NOMO-1 treated with DMSO at 0.1 percent for 48 hours (cell line): ENCODE data around the gene C16orf74.

Experiments used
- DNase-seq: peaks from one replicate; lab custom pipeline; 2025; ENCODE audit not compliant: unreplicated experiment; lab: John Stamatoyannopoulos, UW

Gene C16orf74

DNA sequence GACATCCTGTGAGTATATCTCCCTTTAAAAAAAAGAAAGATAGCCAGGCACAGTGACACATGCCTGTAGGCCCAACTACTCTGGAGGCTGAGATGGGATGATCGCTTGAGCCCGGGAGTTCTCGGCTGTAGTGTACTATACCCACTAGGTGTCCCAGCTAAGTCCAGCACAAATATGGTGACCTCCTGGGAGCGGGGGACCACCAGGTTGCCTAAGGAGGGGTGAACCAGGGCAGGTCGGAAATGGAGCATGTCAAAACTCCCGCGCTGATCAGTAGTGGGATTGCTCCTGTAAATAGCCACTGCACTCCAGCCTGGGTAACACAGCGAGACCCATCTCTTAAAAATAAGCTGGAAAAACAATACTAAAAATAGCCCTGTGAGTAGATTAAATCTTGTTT is 91.6 kb downstream of the C16orf74 start:
- no peak for DNase-seq

DNA sequence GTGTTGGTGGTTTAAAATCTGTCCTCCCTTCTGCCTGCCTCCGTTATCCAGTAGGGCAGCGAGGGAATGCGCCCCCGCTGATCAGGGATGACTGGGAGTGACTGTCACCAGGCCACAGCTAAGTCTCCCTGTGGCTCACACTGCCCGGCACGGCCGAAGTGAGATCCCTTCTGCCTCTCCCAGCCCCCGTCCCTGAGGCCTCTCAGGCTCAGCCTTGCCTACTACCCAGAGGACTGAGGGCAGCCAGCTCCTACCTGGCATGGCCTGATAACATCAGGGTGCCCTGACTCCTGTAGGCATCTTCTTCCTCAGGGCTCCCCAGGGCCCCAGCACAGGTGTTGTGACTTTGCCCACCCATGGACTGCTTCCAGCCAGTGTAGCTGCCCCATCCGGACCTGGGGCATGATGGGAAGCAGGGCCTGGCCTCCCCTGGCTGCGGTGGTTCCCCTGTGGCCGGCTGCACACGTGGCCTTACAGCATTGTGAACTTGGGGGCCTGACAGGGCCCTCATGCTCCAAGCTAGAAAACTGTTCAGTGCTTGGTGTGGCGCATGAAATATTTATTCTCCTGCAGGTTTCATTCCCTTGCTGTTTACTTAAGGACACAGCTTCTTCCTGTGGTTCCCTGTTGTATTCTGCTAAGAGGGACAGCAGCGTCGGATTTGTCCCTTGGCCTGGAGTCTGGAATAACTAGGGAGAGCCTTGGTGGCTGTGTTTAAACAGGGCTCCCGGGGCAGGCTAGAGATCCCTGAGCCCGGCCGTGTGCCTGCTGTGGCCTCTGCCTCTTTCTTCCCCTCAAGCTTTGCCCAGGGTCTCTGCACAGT is 92.2 kb downstream of the C16orf74 start:
- DNase-seq = no peak

DNA sequence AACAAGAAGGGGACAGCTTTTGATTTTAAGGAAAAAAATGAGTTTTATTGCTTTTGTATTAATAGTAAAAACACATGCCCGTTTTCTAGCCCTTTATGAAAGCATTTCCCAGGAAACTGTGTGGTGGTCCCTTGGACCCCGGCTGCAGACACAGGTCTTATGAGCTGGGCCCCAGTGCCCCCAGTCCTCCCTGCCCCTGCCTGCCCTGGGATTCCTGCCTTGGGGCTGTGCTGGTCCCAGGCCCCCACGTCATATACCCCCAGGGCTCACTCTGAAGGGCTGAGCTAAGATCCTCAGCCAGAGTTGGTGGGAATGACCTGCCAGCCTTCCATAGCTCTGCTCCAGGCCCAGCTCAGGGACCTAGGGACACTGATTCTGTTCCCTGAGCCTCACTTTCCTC is 92.9 kb downstream of the C16orf74 start:
- DNase-seq = no peak
